RWPE2 (cell line): Measurements from ENCODE around the gene SIGLEC9.

Source experiments
- ATAC-seq: fragments of 200-7000 bp; cut with Tn5 transposase; 3 replicates; pipeline ENCODE4 v1.9.1; 2021; ENCODE audit warnings: low read depth
- DNase-seq: peaks from one replicate; pipeline ENCODE4 v3.0.0-alpha.2; 2020; ENCODE audit warnings: low spot score
- H3K27ac ChIP-seq: fragments of 450-650 bp; 2 replicates; pipeline ENCODE4 v1.5.1; 2017; ENCODE audit warnings: mild to moderate bottlenecking; ENCODE audit not compliant: poor library complexity, severe bottlenecking
- H3K27me3 ChIP-seq: fragments of 250-450 bp; sonication (Bioruptor Pico); 2 replicates; pipeline ENCODE4 v1.5.1; 2021; ENCODE audit warnings: mild to moderate bottlenecking, moderate library complexity; ENCODE audit not compliant: insufficient read depth, poor library complexity, severe bottlenecking
- H3K36me3 ChIP-seq: fragments of 250-450 bp; sonication (Bioruptor Pico); 2 replicates; pipeline ENCODE4 v1.5.1; 2020; ENCODE audit warnings: low read depth, mild to moderate bottlenecking, moderate library complexity
- H3K4me1 ChIP-seq: fragments of 250-450 bp; sonication (Bioruptor Pico); 2 replicates; pipeline ENCODE4 v1.5.1; 2021; ENCODE audit warnings: mild to moderate bottlenecking, moderate library complexity; ENCODE audit not compliant: insufficient read depth, poor library complexity, severe bottlenecking
- H3K4me3 ChIP-seq: fragments of 250-450 bp; sonication (Bioruptor Pico); 2 replicates; pipeline ENCODE4 v1.5.1; 2021; ENCODE audit warnings: mild to moderate bottlenecking, moderate library complexity; ENCODE audit not compliant: severe bottlenecking
- H3K9me3 ChIP-seq: fragments of 250-450 bp; sonication (Bioruptor Pico); 2 replicates; pipeline ENCODE4 v1.5.1; 2021; ENCODE audit warnings: mild to moderate bottlenecking, moderate library complexity; ENCODE audit not compliant: severe bottlenecking
- CTCF ChIP-seq: fragments of 450-650 bp; IDR thresholded peaks from one replicate; pipeline ENCODE4 v1.5.1; 2017; ENCODE audit warnings: mild to moderate bottlenecking, moderate library complexity; ENCODE audit not compliant: poor library complexity, severe bottlenecking

SIGLEC9 gene

GRCh38 chr19:51125421-51126075 is 842 bp downstream of the SIGLEC9 start:
- Histone ChIP-seq H3K27ac (no peak overlapping the region), H3K36me3 (no peaks in the 10 kb centered on the region), H3K9me3 (no peaks in the 10 kb centered on the region), H3K27me3 (no peaks in the 10 kb centered on the region), H3K4me1 (no peaks in the 10 kb centered on the region), H3K4me3 (no peak overlapping the region)
- no peak for TF ChIP-seq CTCF
- DNase-seq (no peak), ATAC-seq (no peak)

- Histone ChIP-seq H3K27ac (no peak overlapping the region), H3K4me1 (no peaks in the 10 kb centered on the region), H3K4me3 (no peak overlapping the region), H3K27me3 (no peaks in the 10 kb centered on the region), H3K36me3 (no peaks in the 10 kb centered on the region), H3K9me3 (no peaks in the 10 kb centered on the region)
- ATAC-seq (no peak), DNase-seq (no peak)
- TF ChIP-seq CTCF: no peak
These were observed 2.3 kb downstream of the SIGLEC9 start for GRCh38 chr19:51127032-51127431.

GRCh38 chr19:51127755-51128154 is 3.0 kb downstream of the SIGLEC9 start:
- DNase-seq: no peak
- no peak for TF ChIP-seq CTCF
- H3K27me3 ChIP-seq: no peaks in the 10 kb centered on the region

GRCh38 chr19:51128227-51128626 is 3.5 kb downstream of the SIGLEC9 start:
- TF ChIP-seq CTCF: no peak
- Histone ChIP-seq H3K36me3 (no peaks in the 10 kb centered on the region), H3K9me3 (no peaks in the 10 kb centered on the region), H3K4me3 (no peak overlapping the region), H3K27me3 (no peaks in the 10 kb centered on the region), H3K27ac (no peak overlapping the region), H3K4me1 (no peaks in the 10 kb centered on the region)
- DNase-seq: no peak
- ATAC-seq: no peak

More at GRCh38 chr19:51127755-51128154, 3.0 kb downstream of the SIGLEC9 start:
- no peak for ATAC-seq
- Histone ChIP-seq H3K27ac (no peak overlapping the region), H3K36me3 (no peaks in the 10 kb centered on the region), H3K4me1 (no peaks in the 10 kb centered on the region), H3K4me3 (no peak overlapping the region), H3K9me3 (no peaks in the 10 kb centered on the region)

GRCh38 chr19:51129716-51130115 is 5.0 kb downstream of the SIGLEC9 start:
- no peak overlapping the region for H3K27ac ChIP-seq
- H3K36me3 ChIP-seq: no peaks in the 10 kb centered on the region
- no peak overlapping the region for H3K4me3 ChIP-seq
- no peak for DNase-seq
- no peaks in the 10 kb centered on the region for H3K9me3 ChIP-seq
- no peak for TF ChIP-seq CTCF
- no peaks in the 10 kb centered on the region for H3K27me3 ChIP-seq
- no peaks in the 10 kb centered on the region for H3K4me1 ChIP-seq
- ATAC-seq: no peak
